Cerebellar cortex (tissue), 1 donor: ENCODE results near the gene FHIT.

ENCODE experiments used
- DNase-seq: peaks from one replicate; pipeline ENCODE4 v3.0.0-alpha.2; 2015; ENCODE audit warnings: low spot score

Gene FHIT

GRCh38 chr3:60102154-60102553 is 1149.1 kb downstream of the FHIT start:
- DNase-seq = no peak

- peak; percentile 27 for DNase-seq
Measured at GRCh38 chr3:60101621-60102020, 1149.6 kb downstream of the FHIT start.

DNA sequence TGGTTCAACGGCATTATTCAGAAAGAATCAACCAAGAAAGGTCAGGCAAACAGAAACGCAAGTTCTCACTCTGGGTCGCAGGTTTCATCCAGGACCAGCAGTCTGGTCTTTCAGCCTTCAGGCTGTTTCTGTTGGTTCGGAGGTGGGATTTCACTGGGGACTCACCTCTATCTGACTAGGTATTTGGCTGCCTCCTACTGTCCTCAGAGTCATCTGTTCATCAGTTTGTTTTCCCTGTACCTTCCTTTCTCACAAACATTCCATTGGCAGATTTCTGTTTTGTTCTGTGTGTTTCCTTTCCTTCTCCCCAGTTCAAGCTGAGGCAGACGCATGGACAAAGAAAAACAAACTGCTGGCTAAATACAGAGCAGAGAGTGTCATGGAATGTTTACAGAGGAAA is 1154.8 kb downstream of the FHIT start:
- no peak for DNase-seq

DNA sequence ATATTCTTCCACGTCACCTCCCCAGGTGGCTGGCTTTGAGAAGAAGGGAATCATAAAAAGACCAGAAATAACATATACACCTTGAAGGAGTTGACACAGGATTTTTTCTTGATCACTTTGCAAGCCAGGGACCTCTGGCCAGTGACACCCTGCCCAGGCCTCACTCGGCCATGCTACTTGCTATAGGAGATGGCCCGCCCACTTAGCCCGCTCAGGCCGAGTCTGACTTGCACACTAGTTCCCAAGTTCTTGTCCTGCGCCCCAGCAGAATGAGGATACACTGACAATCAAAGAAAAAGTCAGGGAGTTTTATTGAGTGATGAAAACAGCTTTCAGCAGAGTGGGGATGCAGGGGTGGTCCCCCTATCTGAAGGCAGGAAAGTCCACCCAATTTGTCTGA is 1155.3 kb downstream of the FHIT start:
- DNase-seq = no peak

GRCh38 chr3:60095516-60095915 is 1155.7 kb downstream of the FHIT start:
- DNase-seq = no peak

GRCh38 chr3:60094392-60094947 is 1156.8 kb downstream of the FHIT start:
- no peak for DNase-seq

DNA sequence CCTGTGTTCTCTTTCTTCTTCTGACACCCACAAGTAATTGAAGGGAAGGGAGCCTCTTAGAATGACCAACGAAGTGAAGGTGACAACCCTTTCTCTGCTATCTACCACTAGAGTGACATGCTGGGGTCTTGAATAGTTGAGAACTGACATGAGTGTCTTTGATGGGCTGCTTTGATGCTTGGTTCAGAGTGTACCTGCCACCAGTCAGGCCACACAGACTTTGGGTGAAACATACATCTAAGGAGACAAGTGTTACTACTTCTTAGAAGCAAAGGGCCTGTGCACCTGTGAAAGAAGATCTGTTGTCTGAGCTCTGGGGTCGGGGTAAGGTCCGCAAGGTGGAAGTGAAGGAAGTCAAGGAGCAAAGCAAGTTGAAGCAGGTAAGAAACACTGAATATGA is 1160.7 kb downstream of the FHIT start:
- no peak for DNase-seq

GRCh38 chr3:60086811-60087210 is 1164.4 kb downstream of the FHIT start:
- DNase-seq = no peak

- DNase-seq = no peak
Measured at GRCh38 chr3:60085649-60086048, 1165.6 kb downstream of the FHIT start.

DNA sequence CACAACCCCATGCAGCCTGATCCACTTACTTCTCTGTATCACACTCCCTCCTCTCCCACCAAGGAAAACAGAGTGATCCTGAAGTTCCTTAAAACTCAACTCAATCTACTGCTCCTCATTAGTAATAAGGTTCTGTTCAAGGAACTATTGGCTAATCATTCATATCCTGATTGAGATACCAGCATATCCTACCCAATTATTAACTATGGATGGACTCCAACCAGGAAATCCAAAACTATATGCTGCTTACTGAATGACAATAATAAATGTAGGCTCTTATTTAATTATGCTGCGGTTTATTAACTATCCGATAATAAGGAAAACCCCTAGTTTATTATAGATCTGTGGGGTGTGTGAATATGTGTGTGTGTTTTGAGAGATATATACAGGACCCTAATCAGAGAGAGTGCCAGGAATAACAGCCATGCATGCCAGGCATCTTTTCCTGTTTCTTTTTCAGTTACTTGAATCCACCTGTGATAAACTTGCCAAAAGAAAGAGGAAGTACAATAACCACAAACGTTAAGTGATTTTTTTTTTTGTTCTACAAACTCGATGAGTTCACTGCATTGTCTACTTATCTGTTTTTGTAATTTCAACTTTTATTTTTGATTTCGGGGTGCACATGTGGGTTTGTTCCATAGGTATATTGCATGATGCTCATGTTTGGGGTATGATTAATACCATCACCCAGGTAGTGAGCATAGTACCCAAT is 1169.7 kb downstream of the FHIT start:
- no peak for DNase-seq

DNA sequence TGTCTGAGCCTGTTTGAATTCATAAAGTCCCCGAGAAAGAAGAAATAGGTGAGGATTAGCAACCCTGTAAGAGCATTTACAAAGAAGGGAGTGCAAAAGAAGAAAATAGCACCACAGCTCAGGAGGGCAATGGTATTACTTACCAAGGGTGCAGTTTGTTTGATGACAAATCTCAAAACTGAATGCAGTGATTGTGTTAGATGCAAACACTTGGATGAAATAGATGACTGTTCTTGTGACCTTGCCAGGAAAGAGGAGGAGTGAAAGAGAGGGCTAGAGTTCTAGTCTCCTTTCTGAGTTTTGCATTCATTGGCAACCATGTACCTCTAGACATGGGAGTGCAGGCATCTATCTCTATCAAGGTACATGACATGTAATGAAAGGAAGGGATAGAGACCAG is 1170.6 kb downstream of the FHIT start:
- DNase-seq = no peak

DNA sequence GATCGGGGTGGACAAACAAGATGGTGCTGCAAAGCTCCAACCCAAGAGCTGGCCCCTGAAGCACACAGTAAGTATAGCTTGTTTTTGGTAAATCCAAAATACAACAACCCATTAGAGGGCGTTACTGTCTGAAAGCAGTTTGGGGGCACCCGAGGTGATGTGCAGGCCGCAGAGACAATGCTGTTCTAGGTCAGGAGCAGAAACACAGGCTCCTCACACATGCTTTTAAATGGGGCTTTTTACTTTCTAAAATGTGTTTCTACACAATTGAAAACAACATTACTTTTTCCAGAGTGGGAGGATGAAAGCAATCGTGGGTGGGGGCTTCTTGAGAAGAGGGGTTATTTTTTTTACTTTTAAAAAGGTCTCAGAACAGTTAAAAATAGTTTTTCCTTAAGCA is 1172.2 kb downstream of the FHIT start:
- DNase-seq = no peak

GRCh38 chr3:60076331-60076730 is 1174.9 kb downstream of the FHIT start:
- DNase-seq = no peak

GRCh38 chr3:60073942-60074341 is 1177.3 kb downstream of the FHIT start:
- no peak for DNase-seq

DNA sequence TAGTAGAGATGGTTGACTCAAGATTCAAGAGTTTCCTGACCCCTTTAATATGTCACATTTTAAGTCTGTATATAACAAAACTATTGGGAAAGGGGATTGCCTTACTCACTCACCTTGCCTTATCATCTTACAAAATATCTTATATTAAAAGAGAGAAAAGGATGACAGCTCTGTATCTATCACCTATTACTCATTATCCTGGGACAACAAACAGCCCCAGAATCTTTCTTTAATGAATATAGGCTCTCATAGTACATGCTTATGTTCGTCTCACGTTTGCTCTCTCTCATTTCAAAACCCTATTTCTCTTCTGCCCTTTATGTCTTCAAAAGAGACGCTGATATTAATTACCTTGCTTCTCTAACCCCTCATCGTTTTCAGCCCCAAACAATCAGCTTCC is 1178.0 kb downstream of the FHIT start:
- DNase-seq = no peak

DNA sequence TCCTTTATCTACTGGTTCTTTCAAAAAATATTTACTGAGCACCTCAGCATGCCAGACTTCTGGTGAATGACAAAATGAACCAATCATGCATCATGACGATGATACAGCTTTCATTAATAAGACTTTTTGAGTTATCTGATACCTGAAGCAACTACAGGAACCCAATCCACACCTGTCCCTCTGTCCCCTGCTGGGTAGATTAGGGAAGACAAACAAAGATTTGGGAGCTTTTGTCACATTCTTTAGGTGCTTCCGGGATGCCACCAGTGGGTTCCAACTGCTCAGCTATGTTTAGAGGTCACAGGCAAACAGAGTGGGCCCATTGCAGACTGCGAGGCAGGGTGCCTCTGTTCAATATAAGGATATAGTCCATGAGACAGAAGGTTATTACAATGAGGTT is 1180.9 kb downstream of the FHIT start:
- no peak for DNase-seq

- no peak for DNase-seq
Measured at GRCh38 chr3:60065227-60065868, 1185.9 kb downstream of the FHIT start.

GRCh38 chr3:60064210-60065178 is 1186.8 kb downstream of the FHIT start:
- DNase-seq = no peak

DNA sequence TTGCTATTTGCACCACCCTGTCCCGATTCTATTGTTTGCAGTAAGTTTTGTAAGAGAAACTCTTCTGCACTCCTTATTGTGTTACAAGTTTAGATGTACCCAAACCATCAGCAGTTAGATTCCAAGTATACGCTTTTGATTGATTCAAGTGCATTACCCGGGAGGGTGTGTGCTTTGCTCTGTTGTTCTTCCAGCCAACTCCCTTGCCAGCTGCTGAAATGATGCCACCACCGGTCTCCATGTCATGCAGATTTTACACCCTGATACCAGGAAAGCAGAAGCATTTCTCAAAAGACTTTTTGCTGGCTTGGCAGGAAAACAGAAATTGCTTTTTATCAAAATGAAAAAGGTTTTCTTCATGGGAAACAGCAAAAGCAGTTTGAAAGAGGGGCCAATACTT is 1194.8 kb downstream of the FHIT start:
- DNase-seq = no peak

DNA sequence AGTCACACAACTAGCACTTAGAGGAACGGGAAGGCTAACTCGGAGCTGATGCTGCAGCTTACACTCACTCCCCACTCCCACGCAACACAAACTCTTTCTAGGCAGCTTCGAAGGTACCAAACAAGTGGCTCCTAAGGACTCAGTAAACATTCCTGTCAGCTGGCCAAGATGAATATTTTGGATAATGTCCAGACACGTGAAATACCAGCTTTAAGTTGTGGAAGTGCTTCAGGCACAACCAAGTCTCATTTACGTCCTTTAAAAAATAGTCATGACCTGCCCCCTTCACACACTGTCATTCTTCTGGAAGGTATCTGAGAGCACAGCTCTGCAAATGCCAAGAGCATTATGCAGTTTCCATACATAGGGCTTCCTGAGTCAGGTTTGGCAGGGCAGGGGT is 1195.5 kb downstream of the FHIT start:
- DNase-seq = no peak

- no peak for DNase-seq
Measured at GRCh38 chr3:60053526-60054265, 1197.6 kb downstream of the FHIT start.

GRCh38 chr3:60048447-60048848 is 1202.8 kb downstream of the FHIT start:
- no peak for DNase-seq
